Kidney (tissue), 14 donors: ENCODE measurements around the gene CHRD. TPM values are rescaled to one million over a fixed set of nuclear protein-coding genes. Genes with fewer than 3 reads are reported as not detected.

ENCODE experiments used
- DNase-seq, 5 donors: peaks; one replicate each; pipeline ENCODE4 v3.0.0-alpha.2; 2013 to 2020
- FAIRE-seq: peaks from 2 replicates; lab custom pipeline; 2012; peaks lifted over from hg19 to GRCh38; lab: Jason Lieb, UNC
- H3K27ac ChIP-seq, 2 donors: one replicate each; pipeline ENCODE4 v1.7.0; 2013; ENCODE audit warnings: low read depth in 2 of 2, low read length in 2 of 2, inconsistent platforms in 1 of 2
- H3K27me3 ChIP-seq: one replicate; pipeline ENCODE4 v1.7.1; 2013; ENCODE audit warnings: low read length, inconsistent platforms; ENCODE audit not compliant: control insufficient read depth, insufficient read depth
- H3K36me3 ChIP-seq, 3 donors: one replicate each; pipeline versions ENCODE4 v1.7.0 to v1.7.1; 2013; ENCODE audit warnings: low read length in 3 of 3, control low read depth in 1 of 3, inconsistent platforms in 1 of 3; ENCODE audit not compliant: insufficient read depth in 3 of 3, control insufficient read depth in 2 of 3
- H3K4me1 ChIP-seq, 3 donors: one replicate each; pipeline versions ENCODE4 v1.7.0 to v1.7.1; 2013; ENCODE audit warnings: low read length in 3 of 3, inconsistent platforms in 1 of 3, low read depth in 1 of 3; ENCODE audit not compliant: control insufficient read depth in 2 of 3, insufficient read depth in 2 of 3
- H3K4me3 ChIP-seq, 3 donors: one replicate each; pipeline versions ENCODE4 v1.7.0 to v1.8.1; 2013; ENCODE audit warnings: low read length in 3 of 3, control low read depth in 1 of 3, inconsistent platforms in 1 of 3
- H3K9ac ChIP-seq, 3 donors: one replicate each; pipeline versions ENCODE4 v1.7.0 to v1.7.1; 2013; ENCODE audit warnings: low read length in 3 of 3, control low read depth in 1 of 3, inconsistent platforms in 1 of 3
- H3K9me3 ChIP-seq, 3 donors: one replicate each; pipeline versions ENCODE4 v1.7.0 to v1.7.1; 2013; ENCODE audit warnings: low read length in 3 of 3, control low read depth in 1 of 3, inconsistent platforms in 1 of 3; ENCODE audit not compliant: control insufficient read depth in 2 of 3, insufficient read depth in 1 of 3
- intact Hi-C: fragments of 100-400 bp; cut with DNase I; formaldehyde crosslinking; loops from one replicate; pipeline ENCODE4 v1.11.1; 2022
- polyA plus RNA-seq: library from polyadenylated mRNA; stranded (reverse); fragments of 350-450 nt; fragmentation: Illumina TruSeq; extraction: RNeasy Lipid Tissue Mini Kit (QIAGEN cat#74804); gene quantifications from one replicate; pipeline ENCODE4 v1.2.3, GENCODE V29; 2014; ENCODE audit warnings: low read depth, low replicate concordance; ENCODE audit not compliant: insufficient read depth
- total RNA-seq: library from RNA; stranded (reverse); fragmentation: NEBNext Ultra II Directional; extraction: Animal tissue kit (Norgen Biotek cat#: 25700); gene quantifications from one replicate; pipeline ENCODE4 v1.2.1, GENCODE V29; 2021
- TF ChIP-seq, protein P1 (sequence below): IDR thresholded peaks from 3 replicates; pipeline ENCODE4 v1.5.1; 2012; ENCODE audit warnings: mild to moderate bottlenecking, moderate library complexity, borderline replicate concordance; ENCODE audit not compliant: insufficient read depth; ENCODE audit errors: extremely low read depth
- donor health status: control.
- donor health status: control.
- donor health status: control.
- donor health status: control.
- donor health status: control.
- donor health status: DM: yes; HTN: yes; CAD: no.
- donor health status: Normal renal cell carcinoma (clear cell type).

The CHRD gene
- total and polyA plus RNA-seq, 2 donors from 2014 or later, result 16.8 to 18.6 TPM

DNA sequence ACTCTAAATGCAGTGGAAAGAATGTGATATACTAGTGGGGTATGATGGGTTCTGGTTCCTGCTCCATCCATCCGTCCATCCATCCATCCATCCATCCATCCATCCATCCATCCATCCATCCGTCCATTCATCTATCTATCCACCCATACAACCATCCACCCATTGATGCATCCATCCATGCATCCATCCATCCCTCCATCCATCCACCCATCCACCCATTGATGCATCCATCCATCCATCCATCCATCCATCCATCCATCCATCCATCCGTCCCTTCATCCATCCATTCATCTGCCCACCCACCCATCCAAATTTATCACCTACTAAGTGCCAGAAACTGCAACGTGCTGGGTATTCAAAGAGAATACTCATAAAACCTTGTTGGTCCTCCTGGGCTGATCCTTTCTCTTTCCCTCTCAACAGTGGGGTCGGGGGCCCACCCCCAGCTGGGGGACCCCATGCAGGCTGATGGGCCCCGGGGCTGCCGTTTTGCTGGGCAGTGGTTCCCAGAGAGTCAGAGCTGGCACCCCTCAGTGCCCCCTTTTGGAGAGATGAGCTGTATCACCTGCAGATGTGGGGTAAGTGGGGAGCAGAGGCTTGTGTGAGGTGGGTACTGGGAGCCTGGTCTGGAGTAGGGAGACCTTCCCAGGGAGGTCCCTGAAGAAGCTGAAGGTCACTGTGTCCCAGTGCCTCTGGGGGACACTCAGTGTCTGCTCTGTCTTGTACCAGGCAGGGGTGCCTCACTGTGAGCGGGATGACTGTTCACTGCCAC lies 8.5 kb downstream of the CHRD start:
- TF ChIP-seq, protein P1, sequence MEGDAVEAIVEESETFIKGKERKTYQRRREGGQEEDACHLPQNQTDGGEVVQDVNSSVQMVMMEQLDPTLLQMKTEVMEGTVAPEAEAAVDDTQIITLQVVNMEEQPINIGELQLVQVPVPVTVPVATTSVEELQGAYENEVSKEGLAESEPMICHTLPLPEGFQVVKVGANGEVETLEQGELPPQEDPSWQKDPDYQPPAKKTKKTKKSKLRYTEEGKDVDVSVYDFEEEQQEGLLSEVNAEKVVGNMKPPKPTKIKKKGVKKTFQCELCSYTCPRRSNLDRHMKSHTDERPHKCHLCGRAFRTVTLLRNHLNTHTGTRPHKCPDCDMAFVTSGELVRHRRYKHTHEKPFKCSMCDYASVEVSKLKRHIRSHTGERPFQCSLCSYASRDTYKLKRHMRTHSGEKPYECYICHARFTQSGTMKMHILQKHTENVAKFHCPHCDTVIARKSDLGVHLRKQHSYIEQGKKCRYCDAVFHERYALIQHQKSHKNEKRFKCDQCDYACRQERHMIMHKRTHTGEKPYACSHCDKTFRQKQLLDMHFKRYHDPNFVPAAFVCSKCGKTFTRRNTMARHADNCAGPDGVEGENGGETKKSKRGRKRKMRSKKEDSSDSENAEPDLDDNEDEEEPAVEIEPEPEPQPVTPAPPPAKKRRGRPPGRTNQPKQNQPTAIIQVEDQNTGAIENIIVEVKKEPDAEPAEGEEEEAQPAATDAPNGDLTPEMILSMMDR, result no peak
- H3K4me1 ChIP-seq, result no peaks in the 10 kb centered on the region
- H3K4me3 ChIP-seq, result no peak overlapping the region
- no peaks in the 10 kb centered on the region for H3K36me3 ChIP-seq
- H3K27ac ChIP-seq, result no peak overlapping the region
- no peaks in the 10 kb centered on the region for H3K9me3 ChIP-seq
- no peak for DNase-seq
- no peaks in the 10 kb centered on the region for H3K27me3 ChIP-seq
- no peak overlapping the region for H3K9ac ChIP-seq
- intact Hi-C loops, result no loop called here
- no peak for FAIRE-seq

DNA sequence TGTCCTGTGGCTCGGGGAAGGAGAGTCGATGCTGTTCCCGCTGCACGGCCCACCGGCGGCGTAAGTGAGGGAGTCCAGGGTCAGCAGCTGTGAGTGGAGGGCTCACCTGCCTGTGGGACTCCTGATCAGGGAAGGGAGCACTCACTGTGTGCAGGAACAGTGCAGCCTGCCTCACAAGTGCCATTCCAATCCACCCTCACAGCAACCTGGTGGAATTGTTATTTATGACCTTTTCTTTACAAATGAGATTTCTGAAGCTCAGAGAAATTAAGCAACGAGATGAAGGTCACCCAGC lies 9.0 kb downstream of the CHRD start:
- H3K36me3 ChIP-seq, result no peaks in the 10 kb centered on the region
- H3K4me1 ChIP-seq, result no peaks in the 10 kb centered on the region
- no peak overlapping the region for H3K4me3 ChIP-seq
- no peak overlapping the region for H3K9ac ChIP-seq
- FAIRE-seq, result no peak
- H3K9me3 ChIP-seq, result no peaks in the 10 kb centered on the region
- TF ChIP-seq, protein P1, result no peak
- no peaks in the 10 kb centered on the region for H3K27me3 ChIP-seq
- DNase-seq, result no peak
- no peak overlapping the region for H3K27ac ChIP-seq
- intact Hi-C loops, result no loop called here

DNA sequence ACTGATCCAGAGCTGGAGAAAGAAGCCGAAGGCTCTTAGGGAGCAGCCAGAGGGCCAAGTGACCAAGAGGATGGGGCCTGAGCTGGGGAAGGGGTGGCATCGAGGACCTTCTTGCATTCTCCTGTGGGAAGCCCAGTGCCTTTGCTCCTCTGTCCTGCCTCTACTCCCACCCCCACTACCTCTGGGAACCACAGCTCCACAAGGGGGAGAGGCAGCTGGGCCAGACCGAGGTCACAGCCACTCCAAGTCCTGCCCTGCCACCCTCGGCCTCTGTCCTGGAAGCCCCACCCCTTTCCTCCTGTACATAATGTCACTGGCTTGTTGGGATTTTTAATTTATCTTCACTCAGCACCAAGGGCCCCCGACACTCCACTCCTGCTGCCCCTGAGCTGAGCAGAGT lies 9.5 kb downstream of the CHRD start:
- no peak overlapping the region for H3K27ac ChIP-seq

More for the DNA sequence above, 9.5 kb downstream of the CHRD start:
- intact Hi-C loops, result no loop called here
- TF ChIP-seq, protein P1, result no peak
- Histone ChIP-seq H3K9ac (no peak overlapping the region), H3K9me3 (no peaks in the 10 kb centered on the region), H3K36me3 (no peaks in the 10 kb centered on the region), H3K4me3 (no peak overlapping the region), H3K4me1 (no peaks in the 10 kb centered on the region), H3K27me3 (no peaks in the 10 kb centered on the region)
- FAIRE-seq (no peak), DNase-seq (no peak)
